AG09309 (cell line): ENCODE measurements around the gene SNX32.

Experiments used
- DNase-seq: peaks from one replicate; pipeline ENCODE4 v3.0.0-alpha.2; 2010; ENCODE audit warnings: low read depth
- H3K4me3 ChIP-seq: 2 replicates; pipeline ENCODE4 v1.5.1; 2011; ENCODE audit warnings: mild to moderate bottlenecking, low read depth, low read length, moderate library complexity; ENCODE audit not compliant: control insufficient read depth
- CTCF ChIP-seq: IDR thresholded peaks from 2 replicates; pipeline ENCODE4 v1.5.1; 2011; ENCODE audit warnings: mild to moderate bottlenecking, low read depth, low read length, inconsistent platforms; ENCODE audit not compliant: insufficient read depth, control insufficient read depth; ENCODE audit errors: missing control alignments

The SNX32 gene

GRCh38 chr11:65833297-65834030 lies at the start of gene SNX32:
TSS of gene SNX32 (plus strand) at chr11:65833963. CDS start at chr11:65834066, 103 bp downstream.
- no peak for TF ChIP-seq CTCF
- peak within 1 kb of the TSS; percentile 47 for H3K4me3 ChIP-seq
- DNase-seq = peak; percentile 34

- H3K4me3 ChIP-seq = no peak overlapping the region
- DNase-seq = no peak
- TF ChIP-seq CTCF = no peak
Measured at GRCh38 chr11:65785319-65786007, 48.3 kb upstream of the SNX32 start.

- no peak overlapping the region for H3K4me3 ChIP-seq
Measured at GRCh38 chr11:65786008-65786785, 47.6 kb upstream of the SNX32 start.

GRCh38 chr11:65786786-65787636 lies 46.8 kb upstream of the SNX32 start, which contains the start of gene OVOL1:
TSS of gene OVOL1 (plus strand) at chr11:65787063. CDS start at chr11:65787374, 311 bp downstream.
- H3K4me3 ChIP-seq = no peak within 1 kb of the TSS
- no peak for TF ChIP-seq CTCF
- DNase-seq = no peak

More at GRCh38 chr11:65786008-65786785, 47.6 kb upstream of the SNX32 start:
- TF ChIP-seq CTCF = no peak
- no peak for DNase-seq

GRCh38 chr11:65787649-65788622 lies 45.8 kb upstream of the SNX32 start:
- no peak for DNase-seq
- no peak for TF ChIP-seq CTCF
- H3K4me3 ChIP-seq = no peak overlapping the region
